Measurements from ENCODE around the gene EGFR.
A peak's percentile ranks its signal among the peaks of the same experiment; 100 is the strongest.

Gene EGFR

DNA sequence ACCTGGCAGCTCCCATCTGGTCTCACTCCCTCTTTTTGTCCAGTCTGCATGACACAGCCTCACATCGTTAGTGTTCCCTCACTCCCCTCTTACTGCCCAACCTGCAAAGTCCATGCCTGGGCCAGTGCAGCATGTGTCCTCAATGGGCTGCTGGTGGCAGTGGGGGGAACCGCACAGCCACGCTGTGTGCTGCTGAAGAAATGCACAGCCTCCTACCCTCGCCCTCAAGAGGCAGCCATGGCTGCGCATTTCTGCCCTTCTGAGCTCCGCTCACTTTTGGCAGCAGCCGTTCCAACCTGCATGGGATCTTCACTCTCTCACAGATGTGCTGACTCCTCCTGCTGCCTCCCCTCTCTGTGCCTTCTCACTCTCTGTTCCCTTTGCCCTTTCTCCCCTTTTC lies 103.4 kb downstream of the EGFR start:
- peak overlapping the region in 1 of 2 donors; percentile 79 for H3K27ac ChIP-seq
- TF ChIP-seq, protein P1, sequence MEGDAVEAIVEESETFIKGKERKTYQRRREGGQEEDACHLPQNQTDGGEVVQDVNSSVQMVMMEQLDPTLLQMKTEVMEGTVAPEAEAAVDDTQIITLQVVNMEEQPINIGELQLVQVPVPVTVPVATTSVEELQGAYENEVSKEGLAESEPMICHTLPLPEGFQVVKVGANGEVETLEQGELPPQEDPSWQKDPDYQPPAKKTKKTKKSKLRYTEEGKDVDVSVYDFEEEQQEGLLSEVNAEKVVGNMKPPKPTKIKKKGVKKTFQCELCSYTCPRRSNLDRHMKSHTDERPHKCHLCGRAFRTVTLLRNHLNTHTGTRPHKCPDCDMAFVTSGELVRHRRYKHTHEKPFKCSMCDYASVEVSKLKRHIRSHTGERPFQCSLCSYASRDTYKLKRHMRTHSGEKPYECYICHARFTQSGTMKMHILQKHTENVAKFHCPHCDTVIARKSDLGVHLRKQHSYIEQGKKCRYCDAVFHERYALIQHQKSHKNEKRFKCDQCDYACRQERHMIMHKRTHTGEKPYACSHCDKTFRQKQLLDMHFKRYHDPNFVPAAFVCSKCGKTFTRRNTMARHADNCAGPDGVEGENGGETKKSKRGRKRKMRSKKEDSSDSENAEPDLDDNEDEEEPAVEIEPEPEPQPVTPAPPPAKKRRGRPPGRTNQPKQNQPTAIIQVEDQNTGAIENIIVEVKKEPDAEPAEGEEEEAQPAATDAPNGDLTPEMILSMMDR (IDR thresholded peaks at IDR 0.05), result no peak
- DNase-seq (ENCODE audit: low spot score), result no peak
- no peak overlapping the region for H3K4me3 ChIP-seq

DNA sequence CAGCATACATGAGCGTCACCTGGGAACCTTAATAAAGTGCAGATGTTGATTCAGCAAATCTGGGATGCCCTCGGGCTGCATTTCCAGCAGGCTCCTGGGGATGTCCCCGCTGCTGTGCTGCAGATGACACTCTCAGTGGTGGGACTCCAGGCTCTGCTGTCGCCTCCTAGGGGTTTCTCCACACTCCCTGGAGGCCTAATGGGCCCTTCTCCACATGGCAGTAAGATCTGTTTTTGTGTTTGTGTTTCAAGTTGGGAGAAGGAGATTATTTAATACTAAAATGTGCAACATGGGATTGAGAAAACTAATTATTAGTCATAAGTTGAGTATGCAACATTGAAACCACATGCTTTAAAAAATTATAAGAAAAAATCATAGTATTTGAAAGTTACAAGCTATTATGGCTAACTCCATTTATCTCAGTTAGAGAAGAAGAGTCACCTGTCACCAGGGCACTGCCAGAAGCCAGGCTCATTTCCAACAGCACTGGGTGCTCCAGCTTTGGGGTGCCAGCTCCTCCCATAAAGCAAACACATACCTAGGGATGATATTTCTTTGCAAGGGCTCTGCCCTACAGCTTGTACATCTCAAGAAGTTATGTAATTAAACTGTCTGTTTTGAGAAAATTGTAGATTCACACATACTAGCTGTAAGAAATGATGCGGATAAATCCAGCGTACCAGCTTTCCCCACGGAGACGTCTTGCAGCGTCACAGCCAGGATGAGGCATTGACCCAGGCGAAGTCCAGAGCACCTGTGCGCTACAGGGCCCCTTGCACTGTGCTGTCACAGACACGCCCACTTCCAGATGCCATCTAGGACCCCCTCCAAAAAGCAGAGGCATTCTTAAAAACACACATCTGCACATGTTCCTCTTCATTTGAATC lies 106.4 kb downstream of the EGFR start:
- TF ChIP-seq, protein P1 (IDR thresholded peaks at IDR 0.05), result no peak
- DNase-seq (ENCODE audit: low spot score), result no peak
- Histone ChIP-seq H3K4me3 (no peak overlapping the region), H3K27ac (peak overlapping the region in 1 of 2 donors; percentile 8)

DNA sequence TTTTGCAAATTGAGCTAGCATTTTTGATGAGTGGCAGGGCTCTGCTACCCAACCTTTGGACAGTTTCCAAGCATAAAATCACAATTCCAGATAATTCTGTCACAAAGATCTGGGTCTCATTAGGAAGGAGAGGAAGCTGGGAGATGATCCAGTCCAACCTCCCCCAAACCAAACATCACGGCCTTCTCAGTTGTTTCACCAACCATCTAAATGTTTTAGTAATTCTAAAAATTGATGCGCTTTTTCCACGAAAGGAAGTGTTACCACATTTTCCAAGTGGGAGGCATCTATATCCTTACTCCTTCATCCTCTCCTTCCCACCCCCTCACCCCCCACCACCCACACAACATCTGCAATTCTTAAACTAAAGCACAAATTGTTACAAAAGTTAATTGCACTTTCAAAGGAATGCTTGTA lies 108.3 kb downstream of the EGFR start:
- no peak for DNase-seq (ENCODE audit: low spot score)
- peak overlapping the region; percentile 75 to 91 for H3K27ac ChIP-seq
- TF ChIP-seq, protein P1 (IDR thresholded peaks at IDR 0.05), result no peak
- no peak overlapping the region for H3K4me3 ChIP-seq

DNA sequence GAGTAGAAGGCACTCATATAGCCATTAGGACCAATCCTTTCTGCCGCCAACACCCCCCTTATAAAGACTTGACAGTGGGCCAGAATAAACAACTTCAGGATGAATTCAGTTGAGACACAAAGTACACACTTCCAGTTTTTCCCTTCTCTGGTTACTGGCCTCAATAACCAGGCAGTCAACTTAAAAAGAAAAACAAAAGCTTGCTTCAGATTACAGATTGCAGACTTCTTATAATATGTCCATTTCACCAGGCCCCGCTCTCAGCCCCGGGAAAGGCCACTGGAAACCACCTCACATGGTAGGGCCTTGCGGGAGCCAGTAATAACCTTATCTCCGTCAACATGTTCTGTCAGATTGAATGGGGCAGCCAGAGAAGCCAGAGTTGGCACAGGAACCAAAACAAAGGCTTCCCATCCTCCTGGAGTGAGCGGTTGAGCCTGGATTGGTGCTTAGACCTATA lies 108.8 kb downstream of the EGFR start:
- H3K27ac ChIP-seq, result peak overlapping the region; percentile 75 to 91
- H3K4me3 ChIP-seq, result no peak overlapping the region
- peak; percentile 85 for DNase-seq (ENCODE audit: low spot score)
- TF ChIP-seq, protein P1 (IDR thresholded peaks at IDR 0.05), result no peak

DNA sequence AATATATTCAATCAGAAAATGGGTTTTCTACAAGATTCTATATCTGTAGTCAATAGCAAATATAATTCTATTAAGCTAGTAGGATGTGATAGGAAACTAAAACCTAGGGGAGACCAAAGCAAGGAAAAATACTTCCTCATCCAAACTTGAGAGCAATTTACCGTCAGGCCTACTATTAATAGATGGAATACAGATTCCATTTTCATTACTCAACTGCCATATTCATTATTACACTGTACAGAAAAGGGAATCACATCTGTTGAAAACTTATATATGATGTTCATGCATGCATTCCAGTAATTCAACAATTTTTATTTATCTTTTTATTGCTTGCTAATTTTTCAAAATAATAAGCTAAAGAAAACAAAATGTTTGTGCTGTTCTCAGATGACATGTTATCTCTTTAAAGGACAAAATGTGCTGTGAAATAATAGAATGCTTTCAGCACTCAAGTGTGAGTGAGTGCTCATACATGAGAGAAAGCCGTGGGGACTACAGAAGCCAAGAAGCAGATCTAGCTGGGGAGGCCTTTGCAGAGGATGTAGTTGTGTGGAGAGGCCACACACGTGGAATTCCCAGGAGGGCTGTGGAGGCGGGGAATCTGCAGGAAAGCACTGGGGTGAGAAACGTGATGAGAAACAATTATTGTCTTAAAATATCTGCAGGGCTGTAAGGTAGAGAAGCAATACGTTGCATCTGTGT lies 110.0 kb downstream of the EGFR start:
- DNase-seq (ENCODE audit: low spot score), result no peak
- TF ChIP-seq, protein P1 (IDR thresholded peaks at IDR 0.05), result no peak
- Histone ChIP-seq H3K27ac (peak overlapping the region; percentile 75 to 91), H3K4me3 (no peak overlapping the region)

DNA sequence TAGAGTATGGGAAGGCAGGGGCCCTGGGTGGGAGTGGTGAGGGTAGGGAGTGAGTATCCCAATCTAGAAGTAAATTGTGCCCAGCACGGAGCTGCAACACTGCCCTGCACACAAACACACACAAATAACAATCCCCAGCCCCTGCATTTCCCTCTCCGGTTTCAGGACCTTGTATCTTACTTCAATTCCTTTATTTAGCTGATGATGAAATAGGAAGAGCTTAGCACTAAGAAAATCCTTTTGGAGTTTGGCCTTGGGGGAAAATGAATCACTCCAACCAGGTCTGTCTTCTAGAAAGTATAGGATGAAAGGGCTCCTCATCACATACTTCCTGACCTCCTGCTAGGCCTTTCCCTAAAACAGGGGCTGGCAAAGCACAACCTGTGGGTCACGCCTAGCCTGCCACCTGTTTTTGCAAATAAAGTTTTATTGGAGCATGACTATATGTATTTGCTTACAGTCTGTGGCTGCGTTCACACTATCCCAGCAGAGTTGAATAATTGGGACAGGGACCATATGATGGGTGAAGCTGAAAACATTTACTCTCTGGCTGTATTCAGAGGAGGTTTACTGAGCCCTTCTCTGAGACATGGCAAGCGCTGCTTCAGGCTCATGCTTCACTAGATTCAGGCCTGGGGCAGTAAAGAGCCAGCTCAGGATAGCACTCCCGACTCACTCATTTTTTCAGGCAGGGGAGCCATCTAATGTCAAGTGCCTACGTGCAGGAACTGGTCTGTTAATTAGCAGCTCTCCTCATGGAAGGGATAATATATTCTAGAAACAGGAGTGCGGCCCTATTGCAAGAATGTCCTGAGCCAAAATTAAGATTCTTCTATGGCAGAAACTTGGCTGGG lies 111.0 kb downstream of the EGFR start:
- TF ChIP-seq, protein P1 (IDR thresholded peaks at IDR 0.05), result no peak
- H3K27ac ChIP-seq, result peak overlapping the region; percentile 75 to 91
- no peak overlapping the region for H3K4me3 ChIP-seq
- no peak for DNase-seq (ENCODE audit: low spot score)

Data from coronary artery (tissue), 2 donors.